Measurements from ENCODE around the gene ZNF219.

The ZNF219 gene

DNA sequence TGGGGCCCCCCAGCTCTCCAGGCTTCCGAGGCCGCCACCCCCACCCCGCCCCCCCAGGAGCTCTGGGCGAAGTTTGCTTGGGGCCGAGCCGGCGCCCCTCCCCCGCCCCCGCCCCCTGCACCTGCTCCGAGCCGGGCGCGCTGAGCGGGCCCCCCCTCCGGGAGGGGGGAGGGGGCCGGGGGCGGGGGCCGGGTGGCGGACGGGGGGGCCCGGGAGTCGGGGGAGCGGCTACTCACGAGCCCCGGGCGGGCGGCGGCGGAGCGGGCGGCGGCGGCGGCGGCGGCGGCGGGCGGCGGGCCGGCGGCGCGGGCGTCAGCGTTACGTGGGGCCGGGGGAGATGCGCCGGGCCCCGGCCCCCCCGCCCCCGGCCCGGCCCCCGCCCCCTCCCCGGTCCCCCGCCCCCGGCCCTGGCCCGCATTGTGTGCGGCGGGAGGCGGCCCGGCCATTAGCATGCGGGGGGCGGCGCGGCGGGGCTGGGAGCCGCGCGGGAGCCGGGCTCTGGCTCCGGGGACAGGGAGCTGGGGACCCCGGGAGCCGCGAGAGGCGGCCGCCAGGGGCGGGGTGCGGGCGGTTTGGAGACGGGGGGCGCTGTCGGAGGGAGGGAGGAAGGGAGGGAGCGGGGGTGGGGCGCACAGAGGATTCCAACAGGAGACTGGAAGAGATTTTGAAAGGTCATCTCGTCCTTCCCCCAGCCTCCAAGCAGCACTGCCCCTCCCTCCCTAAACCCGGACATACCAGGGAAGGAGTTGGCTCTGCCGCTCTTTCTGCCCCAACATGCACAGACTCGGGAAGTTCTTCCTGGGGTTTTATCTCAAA, at the start of gene ZNF219:
Gene ZNF219, minus strand, starts transcription at position 580 of the 816 bp plus-strand sequence. CDS start 5,064 bp downstream, outside the sequence.
- Histone ChIP-seq H3K9me3 (ENCODE audit: low read length) (no peaks in the 10 kb centered on the region), H3K27ac (ENCODE audit: low read depth, low read length) (peak within 1 kb of the TSS; percentile 96), H3K27me3 (ENCODE audit: control insufficient read depth in 1 of 2, insufficient read depth in 2 of 2, low read length in 2 of 2) (no peaks in the 10 kb centered on the region), H3K36me3 (ENCODE audit: insufficient read depth, low read length) (peaks cover 2% of the 10 kb centered on the region), H3K9ac (ENCODE audit: low read length) (peak within 1 kb of the TSS; percentile 87), H3K4me1 (ENCODE audit: insufficient read depth, low read length) (peaks cover 42% of the 10 kb centered on the region), H3K4me3 (ENCODE audit: low read depth in 1 of 2, low read length in 2 of 2) (peak within 1 kb of the TSS; percentile 66 to 82)

DNA sequence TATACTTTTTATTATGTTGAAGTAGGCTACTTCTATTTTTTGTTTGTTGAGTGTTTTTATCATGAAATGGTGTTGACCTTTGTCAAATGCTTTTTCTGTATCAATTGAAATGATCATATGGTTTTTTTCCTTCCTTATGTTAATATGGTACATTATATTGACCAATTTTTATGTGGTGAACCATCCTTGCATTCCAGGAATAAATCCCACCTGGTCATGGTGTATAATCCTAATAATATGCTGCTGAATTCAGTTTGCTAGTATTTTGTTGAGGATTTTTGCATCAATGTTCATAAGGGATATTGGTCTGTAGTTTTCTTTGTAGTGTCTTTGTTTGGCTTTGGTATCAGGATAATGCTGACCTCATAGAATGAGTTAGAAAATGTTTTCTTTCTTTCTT, 47.0 kb upstream of the ZNF219 start:
- no peaks in the 10 kb centered on the region for H3K27me3 ChIP-seq (ENCODE audit: control insufficient read depth in 1 of 2, insufficient read depth in 2 of 2, low read length in 2 of 2)
- H3K4me3 ChIP-seq (ENCODE audit: low read depth in 1 of 2, low read length in 2 of 2) = no peak overlapping the region
- no peak overlapping the region for H3K9ac ChIP-seq (ENCODE audit: low read length)
- H3K27ac ChIP-seq (ENCODE audit: low read depth, low read length) = no peak overlapping the region
- H3K36me3 ChIP-seq (ENCODE audit: insufficient read depth, low read length) = no peaks in the 10 kb centered on the region
- no peaks in the 10 kb centered on the region for H3K4me1 ChIP-seq (ENCODE audit: insufficient read depth, low read length)
- no peaks in the 10 kb centered on the region for H3K9me3 ChIP-seq (ENCODE audit: low read length)

DNA sequence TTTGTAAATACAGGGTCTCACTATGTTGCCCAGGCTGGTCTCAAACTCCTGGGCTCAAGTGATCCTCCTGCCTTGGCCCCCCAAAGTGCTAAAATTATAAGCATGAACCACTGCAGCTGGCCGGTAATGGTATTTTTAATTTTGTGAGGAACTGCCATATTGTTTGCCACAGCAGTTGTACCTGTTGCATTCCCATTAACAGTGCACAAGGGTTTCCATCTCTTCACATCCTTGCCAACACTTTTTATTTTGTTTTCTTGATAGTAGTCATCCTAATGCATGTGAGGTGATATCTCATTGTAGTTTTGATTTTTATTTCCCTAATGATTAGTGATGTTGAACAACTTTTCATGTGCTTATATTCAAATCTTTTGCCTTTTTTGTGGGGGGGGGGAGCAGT, 43.9 kb upstream of the ZNF219 start:
- no peaks in the 10 kb centered on the region for H3K27me3 ChIP-seq (ENCODE audit: control insufficient read depth in 1 of 2, insufficient read depth in 2 of 2, low read length in 2 of 2)
- no peak overlapping the region for H3K9ac ChIP-seq (ENCODE audit: low read length)
- no peaks in the 10 kb centered on the region for H3K4me1 ChIP-seq (ENCODE audit: insufficient read depth, low read length)
- H3K9me3 ChIP-seq (ENCODE audit: low read length) = no peaks in the 10 kb centered on the region
- H3K4me3 ChIP-seq (ENCODE audit: low read depth in 1 of 2, low read length in 2 of 2) = no peak overlapping the region
- no peaks in the 10 kb centered on the region for H3K36me3 ChIP-seq (ENCODE audit: insufficient read depth, low read length)
- no peak overlapping the region for H3K27ac ChIP-seq (ENCODE audit: low read depth, low read length)

DNA sequence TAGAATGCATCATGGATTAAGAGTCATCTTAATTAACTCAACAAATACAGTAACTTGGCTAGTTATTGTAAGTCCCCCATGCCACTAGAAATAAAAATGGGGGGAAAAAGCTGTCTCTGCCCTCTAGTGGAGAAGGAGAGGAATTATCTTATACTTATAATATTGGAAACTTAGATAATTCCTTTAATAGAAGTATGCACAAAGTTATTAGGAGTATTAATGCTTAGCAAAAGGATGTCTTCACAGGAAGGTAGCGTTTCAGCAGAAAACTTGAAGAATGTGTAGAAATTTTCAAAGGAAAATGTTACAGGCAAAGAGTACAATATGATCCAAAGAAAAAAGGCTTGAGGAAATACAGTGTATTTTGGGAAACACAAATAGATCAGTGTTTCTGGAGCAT, 37.6 kb upstream of the ZNF219 start:
- Histone ChIP-seq H3K27me3 (ENCODE audit: control insufficient read depth in 1 of 2, insufficient read depth in 2 of 2, low read length in 2 of 2) (no peaks in the 10 kb centered on the region), H3K27ac (ENCODE audit: low read depth, low read length) (no peak overlapping the region), H3K9ac (ENCODE audit: low read length) (no peak overlapping the region)

DNA sequence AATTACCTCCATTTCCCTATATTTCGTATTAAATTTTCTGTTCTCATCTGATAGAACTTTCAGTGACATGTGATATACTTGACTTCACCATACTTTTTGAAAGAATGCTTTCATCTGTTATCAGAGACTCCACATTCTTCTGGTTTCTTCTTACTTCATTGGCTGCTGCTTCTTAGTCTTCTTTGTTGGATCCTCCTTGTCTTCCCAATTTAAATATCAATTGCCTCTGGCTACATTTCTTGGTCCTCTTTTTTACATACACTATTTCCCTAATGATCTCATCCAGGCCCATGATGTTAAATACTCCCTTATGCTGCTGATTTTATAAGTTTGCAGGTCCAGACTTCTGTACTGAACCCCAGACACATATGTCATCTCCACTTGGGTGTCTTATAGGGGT, 35.4 kb upstream of the ZNF219 start:
- H3K36me3 ChIP-seq (ENCODE audit: insufficient read depth, low read length) = no peaks in the 10 kb centered on the region
- H3K4me1 ChIP-seq (ENCODE audit: insufficient read depth, low read length) = no peaks in the 10 kb centered on the region
- H3K9ac ChIP-seq (ENCODE audit: low read length) = no peak overlapping the region
- H3K4me3 ChIP-seq (ENCODE audit: low read depth in 1 of 2, low read length in 2 of 2) = no peak overlapping the region
- no peak overlapping the region for H3K27ac ChIP-seq (ENCODE audit: low read depth, low read length)
- H3K27me3 ChIP-seq (ENCODE audit: control insufficient read depth in 1 of 2, insufficient read depth in 2 of 2, low read length in 2 of 2) = no peaks in the 10 kb centered on the region
- no peaks in the 10 kb centered on the region for H3K9me3 ChIP-seq (ENCODE audit: low read length)

More for the DNA sequence above, 37.6 kb upstream of the ZNF219 start:
- Histone ChIP-seq H3K9me3 (ENCODE audit: low read length) (no peaks in the 10 kb centered on the region), H3K36me3 (ENCODE audit: insufficient read depth, low read length) (no peaks in the 10 kb centered on the region), H3K4me3 (ENCODE audit: low read depth in 1 of 2, low read length in 2 of 2) (no peak overlapping the region), H3K4me1 (ENCODE audit: insufficient read depth, low read length) (no peaks in the 10 kb centered on the region)

DNA sequence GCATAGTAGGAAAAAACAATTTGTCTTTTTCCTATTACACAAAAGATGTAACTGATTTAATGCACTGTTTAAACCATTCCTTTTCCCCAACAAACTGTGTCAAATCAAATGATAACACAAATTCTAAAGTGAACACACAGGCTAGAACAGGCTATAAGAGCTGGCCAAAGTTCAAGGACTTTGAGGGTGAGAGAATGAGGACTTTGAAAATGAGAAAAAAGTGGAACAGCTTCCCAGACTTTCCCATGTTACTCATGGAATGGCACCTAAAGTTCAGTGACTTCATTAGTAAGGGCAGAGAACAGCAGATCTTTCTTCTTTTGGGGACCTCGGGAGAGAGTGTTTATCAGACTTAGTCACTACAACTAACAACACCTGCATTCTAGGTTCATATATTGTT, 25.0 kb upstream of the ZNF219 start:
- H3K4me3 ChIP-seq (ENCODE audit: low read depth in 1 of 2, low read length in 2 of 2) = no peak overlapping the region
- H3K27ac ChIP-seq (ENCODE audit: low read depth, low read length) = no peak overlapping the region
- H3K27me3 ChIP-seq (ENCODE audit: control insufficient read depth in 1 of 2, insufficient read depth in 2 of 2, low read length in 2 of 2) = no peaks in the 10 kb centered on the region
- no peaks in the 10 kb centered on the region for H3K4me1 ChIP-seq (ENCODE audit: insufficient read depth, low read length)
- H3K36me3 ChIP-seq (ENCODE audit: insufficient read depth, low read length) = no peaks in the 10 kb centered on the region
- H3K9ac ChIP-seq (ENCODE audit: low read length) = no peak overlapping the region
- no peaks in the 10 kb centered on the region for H3K9me3 ChIP-seq (ENCODE audit: low read length)

DNA sequence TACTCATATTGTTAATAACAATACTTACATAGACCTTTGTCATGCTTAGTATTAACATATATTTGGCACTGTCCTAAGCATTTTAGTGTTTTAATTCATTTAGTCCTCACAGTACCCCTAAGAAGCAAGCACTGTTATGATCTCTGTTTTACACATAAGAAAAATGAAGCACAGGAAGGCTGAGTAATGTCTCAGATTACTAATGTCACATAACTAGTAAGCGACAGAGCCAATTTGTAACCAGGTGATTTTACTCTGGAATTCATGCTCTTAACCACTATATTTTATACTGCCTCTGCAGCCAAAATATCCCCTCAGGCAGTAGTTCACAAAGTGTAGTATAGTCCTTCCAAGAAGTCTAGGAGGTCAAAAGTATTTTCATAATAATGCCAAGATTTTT, 22.7 kb upstream of the ZNF219 start:
- H3K9me3 ChIP-seq (ENCODE audit: low read length) = no peaks in the 10 kb centered on the region
- H3K4me1 ChIP-seq (ENCODE audit: insufficient read depth, low read length) = no peaks in the 10 kb centered on the region
- no peaks in the 10 kb centered on the region for H3K27me3 ChIP-seq (ENCODE audit: control insufficient read depth in 1 of 2, insufficient read depth in 2 of 2, low read length in 2 of 2)
- H3K9ac ChIP-seq (ENCODE audit: low read length) = no peak overlapping the region
- H3K27ac ChIP-seq (ENCODE audit: low read depth, low read length) = no peak overlapping the region
- H3K36me3 ChIP-seq (ENCODE audit: insufficient read depth, low read length) = no peaks in the 10 kb centered on the region
- no peak overlapping the region for H3K4me3 ChIP-seq (ENCODE audit: low read depth in 1 of 2, low read length in 2 of 2)

DNA sequence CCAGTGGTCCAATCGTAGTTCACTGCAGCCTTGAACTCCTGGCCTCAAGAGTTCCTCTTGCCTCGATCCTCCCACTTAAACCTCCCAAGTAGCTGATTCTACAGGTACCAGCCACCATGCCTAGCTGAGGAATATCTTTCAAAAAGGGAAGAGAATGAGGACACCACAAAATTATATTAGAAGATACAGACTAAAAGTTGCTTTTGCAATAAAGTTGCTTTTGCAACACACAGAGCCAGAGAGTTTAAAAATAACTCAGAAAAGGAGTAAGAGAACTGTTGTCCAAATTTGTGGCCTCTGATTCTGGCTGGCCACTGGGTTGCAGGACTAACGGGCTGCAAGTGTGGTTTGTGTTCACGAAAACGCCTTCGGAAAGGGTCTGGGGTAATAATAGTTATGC, 22.2 kb upstream of the ZNF219 start:
- Histone ChIP-seq H3K9me3 (ENCODE audit: low read length) (no peaks in the 10 kb centered on the region), H3K36me3 (ENCODE audit: insufficient read depth, low read length) (no peaks in the 10 kb centered on the region), H3K27ac (ENCODE audit: low read depth, low read length) (no peak overlapping the region), H3K4me3 (ENCODE audit: low read depth in 1 of 2, low read length in 2 of 2) (no peak overlapping the region), H3K27me3 (ENCODE audit: control insufficient read depth in 1 of 2, insufficient read depth in 2 of 2, low read length in 2 of 2) (no peaks in the 10 kb centered on the region), H3K4me1 (ENCODE audit: insufficient read depth, low read length) (no peaks in the 10 kb centered on the region), H3K9ac (ENCODE audit: low read length) (no peak overlapping the region)

DNA sequence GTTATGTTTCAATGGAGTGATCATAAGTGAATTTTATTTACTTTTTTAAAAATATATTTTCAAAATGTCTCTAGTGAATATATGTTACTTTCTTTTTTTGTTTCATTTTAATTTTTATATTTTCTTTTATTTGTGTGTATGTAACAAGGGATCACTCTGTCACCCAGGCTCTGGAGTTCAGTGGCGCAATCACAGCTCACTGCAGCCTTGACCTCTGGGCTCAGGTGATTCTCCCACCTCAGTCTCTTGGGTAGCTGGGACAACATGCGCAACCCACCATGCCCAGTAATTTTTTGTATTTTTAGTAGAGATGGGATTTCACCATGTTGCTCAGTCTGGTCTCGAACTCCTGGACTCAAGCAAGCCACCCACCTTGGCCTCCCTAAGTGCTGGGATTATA, 20.5 kb upstream of the ZNF219 start:
- no peaks in the 10 kb centered on the region for H3K36me3 ChIP-seq (ENCODE audit: insufficient read depth, low read length)
- H3K9ac ChIP-seq (ENCODE audit: low read length) = no peak overlapping the region
- H3K27ac ChIP-seq (ENCODE audit: low read depth, low read length) = no peak overlapping the region
- no peak overlapping the region for H3K4me3 ChIP-seq (ENCODE audit: low read depth in 1 of 2, low read length in 2 of 2)
- H3K9me3 ChIP-seq (ENCODE audit: low read length) = no peaks in the 10 kb centered on the region
- no peaks in the 10 kb centered on the region for H3K27me3 ChIP-seq (ENCODE audit: control insufficient read depth in 1 of 2, insufficient read depth in 2 of 2, low read length in 2 of 2)
- H3K4me1 ChIP-seq (ENCODE audit: insufficient read depth, low read length) = no peaks in the 10 kb centered on the region

DNA sequence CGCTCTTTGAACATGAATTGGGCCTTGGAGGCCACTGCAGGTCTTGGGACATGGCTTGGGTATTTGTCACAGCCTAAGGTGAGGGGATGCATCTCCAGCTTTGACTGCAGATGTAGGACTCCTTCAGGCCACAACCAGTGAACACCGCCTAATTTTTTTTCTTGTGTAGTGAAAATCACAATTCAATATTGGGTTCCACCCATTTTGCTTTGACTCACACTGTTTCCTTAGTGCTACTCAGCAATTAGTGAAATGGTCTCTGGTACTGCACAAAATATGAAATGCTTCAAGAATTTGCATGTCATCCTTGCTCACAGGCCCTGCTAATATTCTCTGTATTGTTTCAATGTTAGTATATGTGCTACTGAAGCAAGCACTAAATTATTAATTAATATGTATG, 14.9 kb upstream of the ZNF219 start:
- H3K36me3 ChIP-seq (ENCODE audit: insufficient read depth, low read length) = no peaks in the 10 kb centered on the region
- no peaks in the 10 kb centered on the region for H3K4me1 ChIP-seq (ENCODE audit: insufficient read depth, low read length)
- no peaks in the 10 kb centered on the region for H3K27me3 ChIP-seq (ENCODE audit: control insufficient read depth in 1 of 2, insufficient read depth in 2 of 2, low read length in 2 of 2)
- H3K9me3 ChIP-seq (ENCODE audit: low read length) = no peaks in the 10 kb centered on the region
- no peak overlapping the region for H3K27ac ChIP-seq (ENCODE audit: low read depth, low read length)
- no peak overlapping the region for H3K9ac ChIP-seq (ENCODE audit: low read length)
- no peak overlapping the region for H3K4me3 ChIP-seq (ENCODE audit: low read depth in 1 of 2, low read length in 2 of 2)

DNA sequence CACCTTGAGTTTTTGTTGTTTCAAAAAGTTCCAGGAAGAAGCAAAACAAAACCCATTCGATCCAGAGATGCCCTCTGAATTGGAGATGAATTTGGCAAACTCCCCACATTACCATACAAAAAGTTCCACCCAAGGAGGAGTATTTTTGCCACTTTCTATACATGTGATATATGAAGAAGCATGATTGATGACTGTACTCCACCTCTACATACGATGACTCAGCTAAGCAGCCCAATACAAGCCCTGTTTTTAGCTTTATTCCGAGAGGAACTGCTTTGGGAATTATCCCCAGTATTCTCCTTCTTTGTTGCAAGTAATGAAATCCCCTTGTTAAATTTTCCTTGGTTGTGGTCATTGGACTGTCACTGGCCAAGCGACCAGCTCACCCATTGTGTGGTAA, 13.8 kb upstream of the ZNF219 start:
- no peak overlapping the region for H3K9ac ChIP-seq (ENCODE audit: low read length)
- H3K27me3 ChIP-seq (ENCODE audit: control insufficient read depth in 1 of 2, insufficient read depth in 2 of 2, low read length in 2 of 2) = no peaks in the 10 kb centered on the region
- no peaks in the 10 kb centered on the region for H3K36me3 ChIP-seq (ENCODE audit: insufficient read depth, low read length)

More for the DNA sequence above, 13.8 kb upstream of the ZNF219 start:
- H3K4me1 ChIP-seq (ENCODE audit: insufficient read depth, low read length) = no peaks in the 10 kb centered on the region
- H3K4me3 ChIP-seq (ENCODE audit: low read depth in 1 of 2, low read length in 2 of 2) = no peak overlapping the region
- no peak overlapping the region for H3K27ac ChIP-seq (ENCODE audit: low read depth, low read length)
- no peaks in the 10 kb centered on the region for H3K9me3 ChIP-seq (ENCODE audit: low read length)

Data from muscle layer of colon (tissue), 2 donors.